ENCODE data around the gene SDR9C7.
"Not testable (repeated sequence)": the region's sequence is repeated elsewhere in the genome, so short reads cannot be mapped to it uniquely, and the experiment has no call there.

SDR9C7 gene

DNA sequence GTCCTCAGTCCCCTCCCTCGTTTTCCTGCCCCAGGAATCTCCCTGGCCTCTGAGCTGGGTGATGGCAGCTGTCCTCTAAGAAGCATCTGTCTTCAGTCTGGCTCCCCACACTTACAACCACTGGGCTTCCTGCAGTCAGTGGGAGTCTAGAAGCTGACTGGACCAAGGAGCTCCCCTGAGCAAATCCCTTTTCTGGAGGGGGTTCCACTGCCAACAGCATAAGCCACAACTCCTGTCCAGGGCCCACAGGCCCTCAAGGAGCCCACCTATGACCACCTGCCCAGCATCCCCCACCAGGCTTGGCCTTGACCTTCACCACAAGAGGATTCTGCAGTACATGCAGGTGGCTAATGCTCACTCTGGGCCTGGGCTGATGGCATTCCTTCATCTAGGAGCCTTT is 19.1 kb upstream of the SDR9C7 start:
- DNase-seq (ENCODE audit: low spot score), result no peak

DNA sequence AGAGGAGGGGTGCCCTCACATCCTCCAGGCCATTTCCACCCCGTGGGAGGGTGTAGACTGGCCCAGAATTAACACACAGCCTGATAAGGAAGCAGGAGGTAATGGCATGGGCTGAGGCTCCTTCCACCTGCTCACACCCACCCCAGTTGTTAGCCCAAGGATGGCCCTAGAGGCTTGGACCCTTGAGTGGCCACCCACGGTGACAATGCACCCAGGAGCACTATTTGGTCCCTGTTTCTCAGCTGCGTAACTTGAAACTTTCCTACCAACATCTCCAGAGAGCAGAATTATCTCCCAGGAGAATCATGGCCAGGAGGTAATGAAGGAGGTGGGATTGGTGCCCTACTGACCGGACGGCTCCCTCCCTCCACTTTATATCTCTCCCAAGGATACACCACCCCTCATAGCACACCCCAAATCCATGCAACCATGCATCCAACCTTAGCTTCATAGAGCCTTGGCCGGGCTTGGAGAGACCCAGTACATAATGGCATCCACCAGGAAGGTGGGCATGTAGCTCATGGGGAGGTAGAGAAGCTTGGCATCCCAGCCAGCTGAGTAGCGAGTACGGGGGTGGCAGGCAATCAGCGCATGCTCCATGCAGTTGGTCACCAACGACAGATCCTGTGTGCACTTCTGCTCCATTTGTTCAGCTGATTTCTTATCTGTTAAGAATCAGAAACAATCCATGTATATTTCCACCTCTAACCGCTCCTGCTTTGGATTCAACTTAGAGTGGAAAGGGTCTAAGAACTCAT is 17.6 kb upstream of the SDR9C7 start:
- peak; percentile 7 for DNase-seq (ENCODE audit: low spot score)

DNA sequence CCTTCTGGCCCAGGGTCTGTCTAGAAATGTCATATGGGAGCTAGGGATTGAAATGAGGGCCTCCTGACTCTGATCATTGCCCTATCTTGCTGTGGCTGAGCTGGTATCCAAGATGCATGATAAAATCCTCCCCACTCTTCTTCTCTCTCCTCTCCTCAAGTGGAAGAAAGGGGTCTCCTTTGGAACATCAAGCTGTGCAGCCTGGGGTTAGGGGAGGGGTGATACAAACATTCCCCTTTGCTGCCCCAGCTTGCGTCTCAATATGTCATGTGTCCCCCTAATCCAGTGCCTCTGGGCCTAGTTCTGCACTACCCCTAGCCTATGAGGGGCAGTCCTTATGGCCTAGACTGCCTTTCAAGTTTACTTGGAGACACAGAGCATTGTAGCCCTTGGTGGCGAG is 14.7 kb upstream of the SDR9C7 start:
- peak; percentile 4 for DNase-seq (ENCODE audit: low spot score)

DNA sequence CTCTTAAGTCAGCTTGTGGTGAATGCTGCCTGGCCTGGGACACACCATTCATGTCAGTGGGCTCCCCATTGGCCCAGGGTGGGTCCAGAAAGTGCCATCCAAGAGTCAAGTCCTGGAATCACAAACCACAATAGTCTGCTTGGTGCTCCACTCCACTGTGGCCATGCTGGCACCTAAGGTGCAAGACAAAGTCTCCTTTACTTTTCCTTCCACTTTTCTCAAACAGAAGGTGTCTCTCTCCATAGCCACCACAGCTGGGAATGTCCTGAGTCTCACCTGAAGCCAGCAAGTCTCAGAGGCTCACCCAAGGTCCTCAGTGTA is 14.2 kb upstream of the SDR9C7 start:
- DNase-seq (ENCODE audit: low spot score), result no peak

DNA sequence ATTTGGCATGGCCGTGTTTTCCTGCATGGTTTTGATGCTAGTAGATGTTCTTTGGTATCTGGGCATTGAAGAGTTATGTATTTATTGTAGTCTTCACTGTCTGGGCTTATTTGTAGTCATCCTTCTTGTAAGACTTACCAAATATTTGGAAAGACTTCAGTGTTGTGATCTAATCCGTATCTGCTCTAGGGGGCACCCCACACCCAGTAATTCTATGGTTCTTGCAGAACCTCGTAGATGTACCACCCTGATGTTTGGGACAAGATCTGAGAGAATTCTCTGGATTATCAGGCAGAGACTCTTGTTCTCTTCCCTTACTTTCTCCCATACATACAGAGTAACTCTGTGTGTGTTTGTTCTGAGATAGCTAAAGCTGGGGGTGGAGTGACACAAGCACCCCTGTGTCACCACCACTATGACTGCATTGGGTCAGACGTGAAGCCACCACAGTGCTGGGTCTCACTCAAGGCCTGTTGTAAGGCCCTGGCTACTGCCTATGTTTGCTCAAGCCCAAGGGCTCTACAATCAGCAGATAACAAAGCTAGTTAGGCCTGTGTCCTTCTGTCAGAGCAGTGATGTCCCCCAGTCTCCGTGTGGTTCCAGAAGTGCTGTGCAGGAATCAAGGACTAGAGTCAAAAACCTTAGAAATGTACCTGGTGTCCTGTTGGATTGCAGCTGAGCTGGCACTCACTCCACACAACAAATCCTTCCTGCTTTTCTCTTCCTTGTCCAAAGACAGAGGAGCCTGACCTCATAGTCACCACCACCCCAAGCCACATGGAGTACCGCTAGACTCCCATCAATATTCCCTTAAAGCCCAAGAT is 13.6 kb upstream of the SDR9C7 start:
- DNase-seq (ENCODE audit: low spot score), result peak; percentile 1

DNA sequence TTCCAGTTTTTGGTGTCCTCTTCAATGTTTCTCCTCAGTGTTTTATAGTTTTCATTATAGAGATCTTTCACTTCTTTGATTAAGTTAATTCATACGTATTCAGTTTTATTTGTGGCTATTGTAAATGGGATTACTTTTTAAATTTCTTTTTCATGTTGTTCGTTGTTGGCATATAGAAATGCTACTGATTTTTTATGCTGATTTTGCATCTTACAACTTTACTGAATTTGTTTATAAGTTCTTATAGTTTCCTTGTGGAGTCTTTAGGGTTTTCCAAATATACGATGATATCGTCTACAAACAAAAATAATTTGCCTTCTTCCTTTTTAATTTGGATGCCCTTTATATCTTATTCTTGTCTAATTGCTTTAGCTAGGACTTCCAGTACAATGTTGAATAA is 9.7 kb upstream of the SDR9C7 start:
- DNase-seq (ENCODE audit: low spot score), result no peak

DNA sequence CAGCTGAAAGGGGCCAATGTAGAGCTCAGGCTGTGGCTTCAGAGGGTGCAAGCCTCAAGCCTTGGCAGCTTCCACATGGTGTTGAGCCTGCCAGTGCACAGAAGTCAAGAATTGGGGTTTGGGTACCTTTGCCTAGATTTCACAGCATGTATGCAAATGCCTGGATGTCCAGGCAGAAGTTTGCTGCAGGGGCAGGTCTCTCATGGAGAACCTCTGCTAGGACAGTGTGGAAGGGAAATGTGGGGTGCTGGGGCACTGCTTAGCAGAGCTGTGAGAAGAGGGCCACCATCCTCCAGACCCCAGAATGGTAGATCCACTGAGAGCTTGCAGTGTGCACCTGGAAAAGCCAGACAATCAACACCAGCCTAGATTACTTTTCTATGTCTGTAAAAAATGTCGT is 9.2 kb upstream of the SDR9C7 start:
- DNase-seq (ENCODE audit: low spot score), result not testable (repeated sequence)

DNA sequence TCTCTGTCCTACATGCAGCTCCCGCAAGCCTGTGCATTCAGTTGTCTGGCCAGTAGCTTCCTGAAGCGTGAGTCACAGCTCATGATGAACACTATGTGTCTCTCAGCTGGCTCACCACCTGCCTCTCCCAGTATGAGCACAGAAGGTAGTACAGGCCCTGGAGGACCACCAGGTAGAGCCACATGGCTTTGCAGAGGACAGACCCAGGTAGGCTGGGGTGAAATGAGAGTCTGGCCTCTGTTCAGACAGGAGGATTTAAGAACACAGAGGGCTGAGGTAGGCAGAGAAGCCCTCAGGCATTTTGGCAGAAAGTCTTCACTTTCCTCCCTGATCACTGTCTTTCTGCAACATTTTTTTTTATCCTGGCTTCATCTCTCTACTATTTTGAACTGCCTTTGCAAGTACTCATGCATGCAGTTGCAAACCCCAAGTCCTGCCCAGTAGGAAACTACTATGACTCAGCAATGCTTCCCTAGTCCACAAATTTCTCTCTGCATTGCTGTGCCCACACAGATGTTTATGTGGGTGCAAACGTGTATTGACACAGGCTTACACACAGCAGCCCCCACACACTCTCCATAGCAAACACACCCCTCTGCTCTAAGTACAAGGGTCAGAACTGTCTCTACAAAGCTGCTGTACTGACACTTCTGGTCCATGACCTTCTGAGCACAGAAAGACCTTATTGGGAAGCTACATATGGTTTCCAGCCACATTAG is 7.2 kb upstream of the SDR9C7 start:
- DNase-seq (ENCODE audit: low spot score), result no peak

DNA sequence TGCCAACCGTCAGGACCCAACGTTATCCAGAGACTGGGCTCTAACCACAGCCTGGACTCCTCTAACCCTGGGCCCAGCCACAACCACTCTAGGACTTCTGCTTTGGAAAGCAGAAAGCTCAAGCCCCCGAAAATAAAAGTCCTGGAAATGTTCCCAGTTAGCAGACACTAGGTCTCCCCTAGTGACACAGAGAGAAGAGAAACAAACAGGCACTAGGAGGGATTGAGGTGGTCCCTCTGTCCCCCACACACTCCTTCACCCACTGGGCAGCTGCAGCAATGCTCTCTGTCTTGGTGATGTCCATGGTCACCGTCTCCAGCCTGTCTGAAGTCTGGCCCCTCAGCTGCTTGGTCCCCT is 6.7 kb upstream of the SDR9C7 start:
- not testable (repeated sequence) for DNase-seq (ENCODE audit: low spot score)

DNA sequence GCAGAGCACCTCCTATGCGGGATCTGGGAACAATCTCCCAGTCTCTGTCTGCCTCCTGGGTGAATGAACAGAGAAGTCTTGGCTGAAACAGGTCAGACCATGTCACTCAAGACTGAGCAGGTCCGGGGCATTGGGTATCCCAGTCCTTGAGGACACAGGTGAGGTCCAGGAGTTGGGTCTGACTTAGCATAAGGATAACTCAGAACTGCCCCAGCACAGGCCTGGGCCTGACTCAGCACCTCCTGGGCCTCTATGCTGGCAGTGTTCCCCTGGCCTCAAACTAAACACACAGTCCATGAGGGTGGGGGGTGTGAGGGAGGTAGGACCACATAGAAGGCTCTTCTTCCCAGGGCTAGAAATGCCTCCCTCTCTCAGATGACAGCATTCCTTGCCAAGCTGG is 1.5 kb upstream of the SDR9C7 start:
- no peak for DNase-seq (ENCODE audit: low spot score)

DNA sequence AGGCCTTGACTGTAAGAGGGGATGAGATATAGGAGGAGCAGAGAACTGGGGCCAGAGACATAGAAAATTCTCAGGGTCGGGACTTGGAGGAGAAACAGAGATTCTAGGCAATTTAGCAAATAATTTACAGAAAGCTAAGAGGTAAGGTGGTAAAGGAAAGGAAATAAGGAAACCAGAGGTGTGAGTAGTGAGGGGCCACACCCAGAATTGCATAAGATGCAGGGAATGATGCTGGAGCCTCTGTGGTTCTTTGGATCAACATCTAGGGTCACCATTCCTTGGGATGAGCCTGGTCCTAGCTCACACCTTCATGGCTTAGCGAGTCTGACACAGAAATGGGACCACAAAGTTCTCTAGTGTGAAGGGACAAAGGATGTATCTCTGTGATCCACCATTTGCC is 949 bp upstream of the SDR9C7 start:
- no peak for DNase-seq (ENCODE audit: low spot score)

DNA sequence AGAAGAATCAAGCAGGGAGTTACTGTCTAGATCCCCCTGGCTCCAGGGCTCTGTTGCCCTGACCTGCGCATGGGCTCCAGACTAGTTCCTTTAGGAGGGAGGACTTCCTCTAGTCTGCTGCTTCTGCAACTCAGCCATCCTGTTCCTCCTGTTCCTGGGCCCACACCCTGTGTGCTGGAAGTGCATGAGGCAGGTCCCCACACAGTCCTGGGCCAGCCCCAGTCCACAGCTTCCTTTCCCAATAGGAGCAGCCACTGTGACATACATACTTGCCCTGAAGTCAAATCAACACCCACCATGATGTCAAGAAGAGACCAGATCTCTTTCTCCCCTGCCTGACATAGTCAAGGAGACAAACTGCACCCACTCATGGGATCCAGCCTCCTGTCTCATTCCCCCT is 1.3 kb downstream of the SDR9C7 start:
- no peak for DNase-seq (ENCODE audit: low spot score)

DNA sequence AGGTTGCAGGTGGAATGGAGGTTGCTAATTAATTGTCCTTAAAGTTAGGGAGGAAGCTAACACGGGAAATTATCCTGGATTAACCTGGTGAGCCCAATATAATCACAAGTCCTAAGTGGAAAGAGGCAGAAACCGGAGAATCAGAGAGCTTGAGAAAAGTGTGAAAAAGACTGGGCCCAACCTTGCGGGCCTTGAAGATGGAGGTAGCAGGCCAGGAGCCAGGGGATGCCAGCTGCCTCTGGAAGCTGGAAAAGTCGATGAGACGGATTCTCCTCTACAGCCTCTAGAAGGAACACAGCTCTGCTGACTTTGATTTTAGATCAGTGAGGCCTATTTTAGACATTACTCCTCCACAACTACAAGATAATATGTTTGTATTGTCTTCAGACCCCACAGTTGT is 2.1 kb downstream of the SDR9C7 start:
- no peak for DNase-seq (ENCODE audit: low spot score)

DNA sequence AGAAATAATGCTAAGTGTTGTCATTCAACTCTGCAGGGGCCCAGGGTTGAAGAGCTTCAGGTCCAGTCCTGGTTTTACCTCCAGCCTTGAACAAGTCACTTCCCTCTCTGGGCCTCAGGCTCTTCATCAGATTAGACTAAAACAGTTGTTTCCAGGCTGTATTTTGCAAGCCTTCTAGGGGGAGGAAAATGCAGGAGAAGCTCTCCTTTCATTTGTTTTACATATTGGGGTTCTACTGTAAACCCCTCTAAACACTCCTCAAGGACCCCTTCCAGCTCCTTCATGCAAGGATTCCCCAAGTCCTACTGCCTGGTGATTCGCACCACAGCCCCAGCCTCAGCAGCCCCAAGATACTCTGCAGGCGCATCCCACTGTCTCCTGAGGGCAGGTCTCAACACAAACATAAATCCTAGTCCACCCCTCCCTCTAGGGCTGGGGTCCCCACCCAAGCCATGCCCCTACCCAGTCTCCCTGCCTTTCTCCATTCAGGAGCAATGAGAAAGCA is 2.7 kb downstream of the SDR9C7 start:
- no peak for DNase-seq (ENCODE audit: low spot score)

DNA sequence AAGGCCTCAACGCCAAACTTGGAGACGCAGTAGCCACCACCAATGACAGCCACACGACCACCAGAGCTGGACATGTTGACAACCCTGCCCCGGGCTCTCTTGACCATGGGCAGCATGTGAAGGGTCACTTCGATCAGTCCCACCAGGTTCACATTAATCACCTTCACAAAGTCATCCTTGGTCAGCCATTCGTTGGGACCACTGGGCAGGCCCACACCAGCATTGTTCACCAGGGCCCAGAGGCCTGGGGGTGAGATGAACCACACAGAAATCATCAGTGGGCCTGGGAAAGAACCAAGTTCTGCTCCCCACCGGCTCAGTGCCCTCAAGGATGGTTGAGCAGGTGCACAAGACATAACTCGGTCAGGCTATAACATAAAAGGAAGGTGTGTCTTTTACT is 4.0 kb downstream of the SDR9C7 start:
- no peak for DNase-seq (ENCODE audit: low spot score)

DNA sequence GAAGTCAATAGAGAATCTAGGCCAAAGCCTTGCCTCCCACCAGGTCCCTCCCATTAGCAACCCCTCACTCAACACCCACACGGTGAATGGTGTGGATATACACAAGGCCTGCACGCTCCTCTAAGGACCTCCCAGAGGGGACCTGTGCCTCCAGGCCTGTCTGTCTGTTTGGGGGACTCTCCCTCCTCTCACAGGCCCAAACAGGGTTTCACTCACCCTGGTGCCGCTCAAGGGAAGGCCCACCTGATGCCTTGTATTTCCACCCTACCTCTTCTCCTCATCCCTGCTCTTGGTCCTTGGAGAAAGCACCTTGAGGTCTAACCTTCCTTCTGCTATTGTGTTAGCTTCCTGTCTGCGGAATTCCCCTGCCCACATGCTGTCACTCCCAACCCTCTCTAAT is 4.4 kb downstream of the SDR9C7 start:
- DNase-seq (ENCODE audit: low spot score), result no peak

DNA sequence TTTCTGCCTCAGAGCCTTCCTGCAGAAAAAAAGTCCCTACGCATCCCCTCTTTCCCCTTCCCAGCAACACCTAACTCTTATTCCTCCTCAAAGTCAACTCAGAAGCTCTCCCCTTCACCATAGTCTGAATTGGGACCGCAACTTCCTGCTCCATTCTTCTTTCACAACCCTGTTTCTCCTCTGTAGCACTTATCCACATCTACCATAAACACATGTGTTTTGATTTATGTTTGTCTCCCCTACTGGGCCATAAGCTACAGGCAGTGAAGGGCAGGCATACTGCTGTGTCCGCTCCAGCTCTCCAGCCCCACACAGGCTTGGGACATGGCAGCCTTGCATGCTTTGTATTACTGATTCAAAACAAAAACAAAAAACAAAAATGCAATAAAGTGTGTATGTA is 5.9 kb downstream of the SDR9C7 start:
- no peak for DNase-seq (ENCODE audit: low spot score)

DNA sequence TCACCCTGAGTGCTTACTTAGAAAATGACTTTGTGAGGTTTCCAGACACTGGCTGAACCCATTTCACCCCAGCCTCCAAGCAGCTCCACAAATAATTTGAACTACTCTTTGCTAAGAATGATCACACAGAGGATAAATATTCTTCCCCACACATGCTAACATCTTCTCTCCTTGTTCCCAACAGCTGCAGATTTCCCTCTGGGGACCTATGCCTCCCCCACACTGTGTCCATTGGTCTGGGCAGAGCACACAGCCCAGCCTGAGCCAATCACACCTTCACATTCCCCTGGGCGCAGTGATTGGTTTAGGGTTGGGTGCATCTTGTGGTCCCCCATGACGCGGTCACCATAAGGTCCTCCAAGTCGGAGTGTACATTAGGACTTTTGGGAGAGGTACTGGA is 6.9 kb downstream of the SDR9C7 start:
- DNase-seq (ENCODE audit: low spot score), result no peak

DNA sequence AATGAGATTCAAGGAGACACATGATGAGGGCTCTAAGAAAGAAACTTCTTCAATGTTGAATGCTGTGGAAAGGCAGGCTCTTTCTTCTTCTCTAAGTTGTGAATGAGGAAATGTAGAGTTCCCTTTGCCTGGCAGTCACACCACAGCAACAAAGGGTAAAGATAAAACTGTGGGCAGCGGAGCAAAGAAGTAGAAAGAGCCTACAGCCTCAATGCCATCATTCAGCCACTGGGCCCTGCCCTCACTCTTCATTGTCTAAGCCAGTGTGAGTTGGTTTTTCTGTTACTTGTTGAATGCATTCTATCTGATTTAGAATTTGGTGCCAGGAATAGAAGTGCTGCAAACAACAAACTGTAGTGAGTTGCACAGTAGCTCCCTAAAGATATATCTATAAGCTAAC is 12.2 kb downstream of the SDR9C7 start:
- no peak for DNase-seq (ENCODE audit: low spot score)

DNA sequence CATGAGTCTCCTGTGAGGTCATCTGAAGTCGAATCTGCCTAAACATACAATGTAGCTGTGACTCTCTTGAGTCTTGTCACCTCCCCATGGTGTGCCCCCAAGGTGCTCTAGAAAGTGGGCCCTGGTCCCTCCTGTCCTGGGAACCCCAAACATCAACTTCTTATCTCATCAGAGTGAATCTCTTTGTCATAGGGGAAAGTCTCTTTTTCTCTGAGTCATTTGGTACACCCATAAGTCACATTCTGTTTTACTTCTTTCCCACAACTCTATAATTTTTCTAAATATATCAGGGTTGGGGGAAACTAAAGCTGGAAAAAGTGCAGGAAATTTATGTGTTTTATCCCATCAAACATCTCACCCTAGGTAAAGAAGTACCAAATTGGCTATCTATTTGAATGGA is 12.9 kb downstream of the SDR9C7 start:
- DNase-seq (ENCODE audit: low spot score), result no peak

DNA sequence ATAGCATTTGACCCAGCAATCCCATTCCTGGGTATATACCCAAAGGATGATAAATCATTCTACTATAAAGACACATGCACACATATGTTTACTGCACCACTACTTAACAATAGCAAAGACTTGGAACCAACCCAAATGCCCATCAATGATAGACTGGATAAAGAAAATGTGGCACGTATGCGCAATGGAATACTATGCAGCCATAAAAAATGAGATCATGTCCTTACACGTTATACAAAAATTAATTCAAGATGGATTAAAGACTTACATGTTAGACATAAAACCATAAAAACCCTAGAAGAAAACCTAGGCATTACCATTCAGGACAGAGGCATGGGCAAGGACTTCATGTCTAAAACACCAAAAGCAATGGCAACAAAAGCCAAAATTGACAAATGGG is 16.1 kb downstream of the SDR9C7 start:
- DNase-seq (ENCODE audit: low spot score), result not testable (repeated sequence)

DNA sequence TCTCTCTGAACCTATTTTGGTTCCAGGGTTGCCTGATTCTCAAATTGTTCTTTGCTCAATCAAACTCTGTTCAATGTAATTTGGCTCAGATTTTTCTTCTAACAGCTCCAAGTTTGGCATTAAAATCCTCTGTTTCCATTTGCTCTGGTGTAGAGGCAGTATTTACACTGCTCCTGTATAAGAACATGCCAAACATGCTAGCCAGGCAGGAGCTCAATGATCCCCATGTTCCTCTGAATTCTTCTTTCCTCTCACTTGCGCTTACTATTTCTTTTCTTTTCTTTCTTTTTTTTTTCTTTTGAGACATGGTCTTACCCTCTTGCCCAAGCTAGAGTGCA is 17.2 kb downstream of the SDR9C7 start:
- no peak for DNase-seq (ENCODE audit: low spot score)

DNA sequence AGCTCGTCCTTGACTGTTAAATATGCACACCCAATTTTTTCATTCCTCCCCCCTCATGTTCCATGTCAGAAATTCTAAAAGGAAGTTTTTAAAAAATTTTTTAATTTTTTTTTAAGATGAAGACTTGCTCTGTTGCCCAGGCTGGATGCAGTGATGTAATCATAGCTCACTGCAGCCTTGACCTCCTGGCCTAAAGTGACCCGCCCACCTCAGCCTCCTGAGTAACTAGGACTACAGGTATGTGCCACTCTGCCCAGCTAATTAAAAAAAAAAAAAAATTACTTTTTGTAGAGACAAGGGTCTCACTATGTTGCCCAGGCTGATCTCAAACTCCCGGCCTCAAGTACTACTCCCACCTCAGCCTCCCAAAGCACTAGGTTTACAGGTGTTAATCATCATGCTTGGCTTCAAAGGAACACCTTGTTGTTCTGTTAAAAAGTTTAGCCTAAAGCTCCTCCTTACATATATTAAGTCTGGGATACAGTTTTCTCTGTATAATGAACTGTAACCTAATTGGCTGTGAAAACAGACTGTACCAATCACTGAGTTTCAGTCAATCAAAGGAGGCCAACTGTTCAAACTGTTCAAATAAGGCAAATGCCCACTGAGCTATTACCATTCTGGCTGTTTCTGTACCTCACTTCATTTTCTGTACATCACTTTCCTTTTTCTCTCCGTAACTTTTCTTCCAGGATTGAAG is 17.8 kb downstream of the SDR9C7 start:
- DNase-seq (ENCODE audit: low spot score), result no peak
